Right lung (tissue), 5 donors: ENCODE results near the gene MCM10. TPM values are rescaled to one million over a fixed set of nuclear protein-coding genes. Genes with fewer than 3 reads are reported as not detected.
"Not testable (repeated sequence)": the region's sequence is repeated elsewhere in the genome, so short reads cannot be mapped to it uniquely, and the experiment has no call there.

Experiments used
- DNase-seq, 2 donors: peaks; one replicate each; pipeline ENCODE4 v3.0.0-alpha.2; 2013
- polyA plus RNA-seq, 5 donors: library from polyadenylated mRNA; unstranded; fragments of 120-200 nt; gene quantifications; one replicate each; pipeline versions ENCODE4 v1.2.1 to v1.2.3, GENCODE V29; 2013; ENCODE audit warnings: inconsistent platforms in 1 of 5, low replicate concordance in 1 of 5; ENCODE audit not compliant: insufficient read length in 5 of 5, insufficient read depth in 1 of 5

The MCM10 gene
- polyA plus RNA-seq, 5 donors, result 7.4 to 14.1 (median 9.7) TPM

DNA sequence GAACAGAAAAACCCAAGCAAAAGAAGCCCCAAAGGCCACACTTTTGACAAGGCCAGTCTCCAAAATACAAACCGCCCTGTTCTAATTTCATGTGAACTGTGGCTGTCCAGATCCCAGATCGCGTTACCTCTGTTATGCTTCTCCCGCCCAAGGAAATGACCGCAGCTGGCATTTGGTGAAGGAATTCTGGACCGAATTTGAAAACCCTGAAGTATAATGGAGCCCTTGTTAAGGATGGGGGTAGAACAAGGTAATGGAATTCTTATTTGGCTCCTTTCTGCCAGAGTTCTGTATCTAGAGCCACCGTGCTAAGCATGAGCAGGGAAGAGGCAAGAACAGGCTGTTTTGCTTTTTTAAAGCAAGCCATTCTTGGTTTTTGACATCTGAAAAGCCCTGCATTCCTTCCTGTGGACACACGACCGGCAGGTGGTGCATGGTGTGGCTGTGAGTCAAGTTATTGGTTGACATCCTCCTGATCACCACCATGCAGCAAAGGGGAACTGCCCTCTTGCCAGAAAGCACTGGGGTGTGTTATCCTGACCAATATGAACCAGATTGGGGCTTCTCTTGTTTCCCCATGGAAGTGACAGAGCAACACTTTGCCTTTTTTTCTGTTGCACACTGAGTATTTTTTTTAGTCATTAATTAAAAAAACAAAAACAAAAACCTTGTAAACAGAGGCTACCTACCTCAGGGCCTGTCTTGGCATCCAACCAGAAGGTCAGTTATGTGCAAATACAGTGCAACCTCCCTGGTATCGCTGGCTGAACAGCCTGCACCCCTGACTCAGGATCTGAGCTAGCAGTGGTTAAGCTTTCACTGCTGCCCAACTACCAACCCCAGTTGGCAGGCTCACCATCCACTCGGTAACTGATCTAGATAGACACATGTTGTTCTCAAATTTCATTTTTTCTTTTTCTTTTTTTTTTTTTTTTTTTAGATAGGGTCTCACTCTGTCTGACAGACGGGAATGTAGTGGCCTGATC lies 58.6 kb downstream of the MCM10 start:
- DNase-seq, result no peak

GRCh38 chr10:13221572-13221971 lies 60.2 kb downstream of the MCM10 start:
- DNase-seq, result no peak

- DNase-seq, result no peak
Measured at GRCh38 chr10:13222151-13222550, 60.8 kb downstream of the MCM10 start.

DNA sequence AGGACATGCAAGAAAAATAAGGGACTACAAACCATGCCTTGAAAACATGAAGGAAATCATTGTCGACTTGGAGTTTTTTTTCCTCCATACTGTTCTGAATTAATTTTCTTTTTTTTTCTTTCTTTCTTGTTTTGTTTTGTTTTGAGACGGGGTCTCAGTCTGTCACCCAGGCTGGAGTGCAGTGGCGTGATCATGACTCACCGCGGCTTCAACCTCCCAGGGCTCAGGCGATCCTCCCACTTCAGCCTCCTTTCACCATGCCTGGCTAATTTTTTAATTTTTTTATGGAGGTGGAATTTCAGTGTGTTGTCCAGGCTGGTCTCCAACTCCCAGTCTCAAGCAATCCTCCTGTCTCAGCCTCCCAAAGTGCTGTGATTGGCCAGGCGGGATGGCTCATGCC lies 61.2 kb downstream of the MCM10 start:
- DNase-seq, result no peak

GRCh38 chr10:13223241-13223640 lies 61.9 kb downstream of the MCM10 start:
- no peak for DNase-seq

GRCh38 chr10:13224210-13224995 lies 63.0 kb downstream of the MCM10 start:
- no peak for DNase-seq

DNA sequence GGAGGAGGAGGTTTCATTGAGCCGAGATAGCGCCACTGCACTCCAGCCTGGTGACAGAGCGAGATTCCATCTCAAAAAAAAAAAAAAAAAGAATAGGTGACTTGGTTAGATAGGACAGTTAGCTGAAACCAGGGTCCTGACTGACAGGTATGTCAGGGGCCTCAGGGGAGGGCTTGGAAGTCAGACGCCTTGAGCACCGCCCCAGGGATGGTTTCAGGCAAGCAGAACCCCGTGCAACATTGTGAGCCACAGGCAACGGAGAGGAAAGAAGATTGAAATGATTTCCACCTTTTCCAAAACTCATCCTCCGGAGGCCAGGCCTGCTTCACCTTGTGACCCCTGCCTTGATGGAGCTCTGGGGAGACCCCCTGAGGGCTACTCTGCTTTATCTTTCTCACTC lies 64.2 kb downstream of the MCM10 start:
- DNase-seq, result no peak

- DNase-seq, result no peak
Measured at GRCh38 chr10:13227031-13227430, 65.7 kb downstream of the MCM10 start.

- no peak for DNase-seq
Measured at GRCh38 chr10:13231190-13231589, 69.8 kb downstream of the MCM10 start.

DNA sequence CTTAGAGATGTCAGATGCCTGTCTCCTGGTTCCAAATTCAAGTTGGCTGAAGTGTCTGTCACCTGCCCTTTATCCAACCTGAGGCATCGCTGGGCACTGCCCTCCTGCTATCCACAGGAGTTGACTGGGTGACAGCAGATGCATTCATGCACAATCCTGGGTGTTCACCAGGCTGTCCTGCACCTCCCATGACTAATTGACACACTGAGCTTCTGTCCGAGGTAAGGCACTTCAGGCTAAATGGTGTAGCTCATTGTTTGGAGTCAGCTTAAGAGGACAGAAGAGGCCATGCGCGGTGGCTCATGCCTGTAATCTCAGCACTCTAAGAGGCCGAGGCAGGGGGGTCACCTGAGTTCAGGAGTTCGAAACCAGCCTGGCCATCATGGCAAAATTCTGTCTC lies 70.5 kb downstream of the MCM10 start:
- DNase-seq, result no peak

GRCh38 chr10:13233358-13233757 lies 72.0 kb downstream of the MCM10 start:
- DNase-seq, result no peak

DNA sequence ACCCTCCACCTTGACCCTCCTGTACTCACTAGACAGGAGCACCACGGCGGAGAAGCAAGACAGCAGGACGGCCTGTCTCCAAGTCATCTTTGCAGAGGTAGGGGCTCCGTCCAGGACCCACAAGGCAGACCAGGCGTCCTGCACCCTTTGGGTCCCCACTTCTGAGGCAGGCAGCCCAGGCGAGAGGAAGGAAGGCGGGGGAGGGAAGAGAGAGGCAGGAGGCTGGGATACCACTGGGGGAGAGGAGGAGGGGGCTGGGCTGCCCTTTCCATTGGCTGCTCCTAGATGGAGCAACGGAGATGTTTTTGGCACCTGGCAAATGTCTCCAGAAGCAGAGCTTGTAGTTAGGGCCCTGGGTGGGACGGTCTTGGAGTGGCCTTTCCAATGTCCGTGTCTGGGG lies 72.8 kb downstream of the MCM10 start, which contains the start of gene UCMA:
Gene UCMA (minus strand): TSS at position 203 of the 400 bp plus-strand sequence. CDS start 116 bp downstream, at position 87.
- DNase-seq, result no peak

DNA sequence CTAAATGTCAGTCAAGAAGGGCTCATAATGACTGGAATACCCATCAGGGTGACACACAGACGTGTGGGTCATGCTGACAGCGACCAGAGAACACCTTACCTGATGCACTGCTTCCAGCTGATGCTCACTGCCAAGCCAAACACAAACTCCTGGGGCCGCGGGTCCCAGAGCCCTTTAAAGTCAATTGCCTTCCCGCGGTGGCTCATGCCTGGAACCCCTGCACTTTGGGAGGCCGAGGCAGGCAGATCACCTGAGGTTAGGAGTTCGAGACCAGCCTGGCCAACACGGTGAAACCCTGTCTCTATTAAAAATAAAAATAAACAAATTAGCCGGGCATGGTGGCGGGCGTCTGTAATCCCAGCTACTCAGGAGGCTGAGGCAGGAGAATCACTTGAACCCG lies 73.4 kb downstream of the MCM10 start:
- DNase-seq, result not testable (repeated sequence)

DNA sequence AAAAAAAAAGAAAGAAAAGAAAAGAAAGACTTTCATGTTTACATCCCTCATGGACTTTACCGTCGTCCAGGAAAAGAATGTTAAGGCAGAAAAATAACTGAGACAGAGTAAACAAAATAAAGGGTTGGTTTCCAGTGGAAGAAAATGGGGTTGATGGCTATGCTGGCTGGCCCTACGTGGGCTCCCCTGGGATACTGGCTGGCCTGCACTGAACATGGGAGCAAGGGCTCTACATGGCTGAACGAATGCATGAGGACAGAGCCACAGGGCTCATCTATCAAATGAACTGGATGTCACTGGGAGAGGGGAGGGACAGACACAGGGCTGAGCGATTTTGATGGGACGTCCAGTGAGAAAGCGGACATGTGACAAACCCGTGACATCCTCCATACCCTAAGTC lies 75.3 kb downstream of the MCM10 start:
- no peak for DNase-seq

DNA sequence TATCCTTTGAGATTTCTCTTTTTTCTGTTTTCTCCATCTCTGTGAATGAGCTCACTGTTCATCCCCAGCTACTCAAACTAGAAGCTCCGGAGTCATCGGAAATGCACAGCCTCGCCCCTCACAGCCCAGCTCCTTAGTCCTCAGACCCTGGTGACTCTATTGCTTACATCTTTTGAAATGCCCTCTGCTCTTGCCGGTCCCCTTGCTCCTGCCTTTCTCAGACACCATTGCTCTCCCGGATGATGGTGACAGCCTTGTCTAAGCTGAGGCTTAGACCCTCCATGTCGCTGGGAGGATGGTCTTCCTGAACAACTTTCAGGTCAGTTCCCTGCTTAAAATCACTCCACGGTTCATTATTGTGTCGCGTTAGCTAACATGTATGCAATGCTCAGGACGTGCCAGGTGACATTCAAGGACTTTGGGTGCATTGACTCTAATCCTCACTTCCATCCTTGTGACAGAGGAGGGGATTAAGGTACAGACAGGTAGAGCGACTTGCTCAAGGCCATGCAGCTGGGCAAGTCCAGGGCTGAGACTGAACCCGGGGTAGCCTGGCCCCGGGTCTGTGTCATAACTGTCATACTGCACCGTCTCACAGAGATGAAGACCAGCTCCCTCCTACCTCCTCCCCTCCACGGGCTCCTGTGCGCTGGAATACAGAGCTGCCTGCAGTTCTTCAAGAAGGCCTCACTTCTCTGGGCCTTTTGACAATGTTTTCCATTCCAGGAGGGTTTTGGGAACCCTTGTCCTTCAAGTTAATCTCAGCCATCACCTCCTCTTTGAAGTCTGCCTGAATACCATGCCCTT lies 77.1 kb downstream of the MCM10 start:
- DNase-seq, result no peak

- DNase-seq, result no peak
Measured at GRCh38 chr10:13239923-13240322, 78.6 kb downstream of the MCM10 start.

DNA sequence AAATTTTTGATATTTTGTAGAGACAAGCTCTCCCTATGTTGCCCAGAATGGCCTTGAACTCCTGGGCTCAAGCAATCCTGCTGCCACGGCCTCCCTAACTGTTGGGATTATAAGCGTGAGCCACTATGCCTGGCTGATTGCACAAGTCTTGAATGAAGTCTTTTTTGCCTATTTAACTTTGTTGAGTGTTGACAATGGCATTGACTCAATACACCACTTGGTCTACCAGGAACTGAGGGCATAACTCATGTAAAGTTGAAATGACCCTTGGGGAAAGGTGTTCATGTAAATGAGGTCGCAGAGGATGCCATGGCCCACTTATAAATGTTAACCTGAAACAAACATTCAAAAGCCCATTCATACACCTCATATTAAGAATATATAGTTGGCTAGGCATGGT lies 80.3 kb downstream of the MCM10 start:
- DNase-seq, result no peak

DNA sequence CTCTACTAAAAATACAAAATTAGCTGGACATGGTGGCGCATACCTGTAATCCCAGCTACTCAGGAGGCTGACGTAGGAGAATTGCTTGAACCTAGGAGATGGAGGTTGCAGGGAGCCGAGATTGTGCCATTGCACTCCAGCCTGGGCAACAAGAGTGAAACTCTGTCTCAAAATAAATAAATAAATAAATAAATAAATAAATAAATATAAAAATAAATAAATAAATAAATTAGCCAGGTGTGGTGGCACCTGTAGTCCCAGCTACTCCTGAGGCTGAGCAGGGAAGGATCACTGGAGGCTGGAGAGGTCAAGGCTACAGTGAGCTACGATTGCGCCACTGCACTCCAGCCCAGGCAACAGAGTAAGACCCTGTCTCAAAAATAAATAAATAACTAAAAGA lies 80.9 kb downstream of the MCM10 start:
- DNase-seq, result not testable (repeated sequence)

DNA sequence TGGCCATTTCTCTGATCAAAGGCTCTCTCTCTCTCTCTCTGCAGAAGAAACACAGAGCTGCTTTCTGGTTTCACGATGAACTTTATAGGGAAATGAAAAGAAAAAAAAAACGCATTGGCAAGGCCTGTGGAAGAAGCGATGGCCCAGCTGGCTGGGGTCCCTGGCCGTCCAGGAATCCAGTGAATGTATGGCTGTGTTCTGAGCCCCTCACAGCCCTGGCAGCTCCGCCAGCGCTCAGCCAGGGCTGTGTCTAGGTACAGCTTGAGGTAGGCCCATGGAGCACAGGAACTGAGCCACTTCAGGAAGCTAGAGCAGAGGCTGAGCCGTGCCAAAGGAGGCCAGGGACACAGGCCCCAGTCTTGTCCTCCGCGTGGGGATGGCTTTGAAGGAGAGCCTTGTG lies 85.9 kb downstream of the MCM10 start:
- no peak for DNase-seq

- no peak for DNase-seq
Measured at GRCh38 chr10:13247784-13248183, 86.4 kb downstream of the MCM10 start.

DNA sequence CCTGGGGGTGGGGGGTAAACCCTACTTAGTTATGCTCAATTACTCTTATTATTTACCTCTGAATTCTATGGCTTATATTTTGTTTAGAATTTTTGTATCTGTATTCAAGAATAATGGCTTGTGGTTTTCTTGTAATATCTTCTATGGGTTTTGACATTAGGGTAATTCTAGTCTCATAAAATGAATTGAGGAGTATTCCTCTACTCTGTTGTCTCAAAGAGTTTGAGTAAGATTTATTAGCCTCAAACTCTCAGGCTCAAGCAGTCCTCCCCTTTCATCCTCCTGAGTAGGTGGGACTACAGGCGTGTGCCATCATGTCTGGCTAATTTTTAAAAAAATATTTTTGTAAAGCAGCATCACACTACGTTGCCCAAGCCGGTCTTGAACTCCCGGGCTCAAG lies 92.4 kb downstream of the MCM10 start:
- DNase-seq, result no peak

DNA sequence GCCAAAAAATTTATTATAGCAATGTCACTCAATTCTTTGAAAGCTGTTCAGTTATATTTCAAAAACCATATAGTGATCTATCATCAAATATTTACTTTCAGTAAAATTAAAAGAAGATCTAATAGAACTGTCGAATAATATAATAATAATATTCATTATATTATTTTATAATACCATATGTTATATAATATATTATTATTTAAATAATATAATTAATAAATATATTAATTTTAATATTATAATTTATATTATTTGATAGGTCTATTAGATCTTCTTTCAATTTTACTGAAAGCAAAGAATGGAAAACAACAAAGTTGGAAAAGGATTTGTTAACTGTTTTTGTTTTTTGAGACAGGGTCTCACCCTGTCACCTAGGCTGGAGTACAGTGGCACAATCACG lies 95.3 kb downstream of the MCM10 start:
- no peak for DNase-seq
